HEK293T (cell line): ENCODE measurements around the gene SKAP1.

ENCODE experiments used
- ARNT ChIP-seq: fragments of 450-650 bp; IDR thresholded peaks from 2 replicates; pipeline ENCODE4 v1.6.1; 2017; ENCODE audit warnings: mild to moderate bottlenecking
- BHLHE40 ChIP-seq: fragments of 450-650 bp; IDR thresholded peaks from 2 replicates; pipeline ENCODE4 v1.6.1; 2016; ENCODE audit warnings: mild to moderate bottlenecking, moderate library complexity, borderline replicate concordance
- ELF4 ChIP-seq: fragments of 450-650 bp; IDR thresholded peaks from 2 replicates; pipeline ENCODE4 v1.6.1; 2017; ENCODE audit warnings: antibody characterized with exemption
- FOXA1 ChIP-seq: fragments of 450-650 bp; IDR thresholded peaks from 2 replicates; pipeline ENCODE4 v1.6.1; 2016; ENCODE audit warnings: mild to moderate bottlenecking
- FOXK2 ChIP-seq: fragments of 450-650 bp; IDR thresholded peaks from 2 replicates; pipeline ENCODE4 v1.6.1; 2016; ENCODE audit warnings: mild to moderate bottlenecking
- FOXM1 ChIP-seq: fragments of 450-650 bp; IDR thresholded peaks from 2 replicates; pipeline ENCODE4 v1.6.1; 2017; ENCODE audit warnings: mild to moderate bottlenecking, borderline replicate concordance
- L3MBTL2 ChIP-seq: fragments of 450-650 bp; conservative IDR thresholded peaks from 2 replicates; pipeline ENCODE4 v1.6.1; 2016; ENCODE audit warnings: mild to moderate bottlenecking
- LEF1 ChIP-seq: fragments of 450-650 bp; IDR thresholded peaks from 2 replicates; pipeline ENCODE4 v1.6.1; 2017; ENCODE audit warnings: mild to moderate bottlenecking, borderline replicate concordance
- NFRKB ChIP-seq: fragments of 450-650 bp; IDR thresholded peaks from 2 replicates; pipeline ENCODE4 v1.6.1; 2016; ENCODE audit warnings: mild to moderate bottlenecking, moderate library complexity
- PKNOX1 ChIP-seq: fragments of 450-650 bp; IDR thresholded peaks from 2 replicates; pipeline ENCODE4 v1.6.1; 2016
- SP1 ChIP-seq: fragments of 450-650 bp; IDR thresholded peaks from 2 replicates; pipeline ENCODE4 v1.6.1; 2017
- SUZ12 ChIP-seq: fragments of 450-650 bp; IDR thresholded peaks from 2 replicates; pipeline ENCODE4 v1.6.1; 2016; ENCODE audit warnings: mild to moderate bottlenecking

- no peak for TF ChIP-seq L3MBTL2
- no peak for TF ChIP-seq SP1
- TF ChIP-seq FOXA1, result no peak
- TF ChIP-seq SUZ12, result no peak
- no peak for TF ChIP-seq ARNT
- no peak for TF ChIP-seq FOXM1
- TF ChIP-seq FOXK2, result no peak
- no peak for TF ChIP-seq ELF4
- TF ChIP-seq LEF1, result no peak
- TF ChIP-seq PKNOX1, result peak; percentile 80
- TF ChIP-seq NFRKB, result no peak
- no peak for TF ChIP-seq BHLHE40
Measured at GRCh38 chr17:48207776-48208544, 222.1 kb downstream of the SKAP1 start.
